GM12892 (cell line): ENCODE results near the gene FBXO4.

Source experiments
- POLR2A ChIP-seq: IDR thresholded peaks from 2 replicates; pipeline ENCODE4 v1.6.1; 2011; ENCODE audit warnings: low read depth, low read length, control low read depth
- POLR2AphosphoS5 ChIP-seq: IDR thresholded peaks from 2 replicates; pipeline ENCODE4 v1.6.1; 2011; ENCODE audit warnings: low read depth, low read length, control low read depth

- TF ChIP-seq POLR2A, result no peak
- no peak for TF ChIP-seq POLR2AphosphoS5
These were observed 7.7 kb downstream of the FBXO4 start for GRCh38 chr5:41932770-41933169.
